Measurements from ENCODE around the gene PMVK. TPM values are rescaled to one million over a fixed set of nuclear protein-coding genes. Genes with fewer than 3 reads are reported as not detected.
"Not testable (repeated sequence)": the region's sequence is repeated elsewhere in the genome, so short reads cannot be mapped to it uniquely, and the experiment has no call there.

PMVK gene
- polyA plus RNA-seq (2012; ENCODE audit: low read depth, missing spikeins), result 58.1 TPM

DNA sequence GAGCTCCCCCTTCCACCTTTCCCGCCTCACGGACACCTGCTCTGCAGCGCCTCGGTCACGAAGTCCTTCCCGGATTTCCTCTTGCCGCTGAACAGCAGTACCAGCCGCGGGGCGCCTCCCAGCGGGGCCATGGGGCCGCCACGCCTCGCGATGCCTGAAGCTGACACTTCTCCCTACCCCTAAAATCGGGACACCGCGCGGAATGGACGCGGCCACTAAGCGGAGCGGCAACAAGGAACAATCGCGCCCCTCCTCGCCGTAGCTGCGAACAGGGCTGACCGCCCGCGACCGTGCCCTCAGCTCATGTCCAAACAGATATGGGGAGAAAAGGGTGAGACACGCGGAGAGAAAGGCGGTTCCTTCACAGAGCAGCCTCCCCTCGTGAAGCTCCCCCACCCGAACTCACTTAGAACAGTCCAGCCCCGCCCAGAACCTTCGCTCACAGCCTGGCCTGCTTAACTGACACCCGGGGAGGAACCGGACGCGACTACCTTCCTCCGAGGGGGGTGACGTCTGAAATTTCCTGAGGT, at the start of gene PMVK:
Gene PMVK (minus strand): TSS at position 165 of the 530 bp plus-strand sequence. CDS start 34 bp downstream, at position 131.
- FAIRE-seq (peak; percentile 90), DNase-seq (ENCODE audit: insufficient read length, low spot score) (peak; percentile 90)
- TF ChIP-seq POLR2AphosphoS5 (IDR thresholded peaks at IDR 0.05; ENCODE audit: low read depth, low read length) (peak; percentile 87), TAF1 (IDR thresholded peaks at IDR 0.05; ENCODE audit: low read depth, low read length) (peak; percentile 65), SPI1 (IDR thresholded peaks at IDR 0.05; ENCODE audit: low read depth, low read length) (0 out of 2 replicates have a peak, but pooled peaks have one; percentile 9), POU2F2 (IDR thresholded peaks at IDR 0.05; ENCODE audit: low read depth, low read length) (0 out of 2 replicates have a peak, but pooled peaks have one; percentile 25), POLR2A (IDR thresholded peaks at IDR 0.05; ENCODE audit: low read depth, low read length) (peak; percentile 87), PAX5 (IDR thresholded peaks at IDR 0.05; ENCODE audit: insufficient read depth, low read length, severe bottlenecking) (no peak)

DNA sequence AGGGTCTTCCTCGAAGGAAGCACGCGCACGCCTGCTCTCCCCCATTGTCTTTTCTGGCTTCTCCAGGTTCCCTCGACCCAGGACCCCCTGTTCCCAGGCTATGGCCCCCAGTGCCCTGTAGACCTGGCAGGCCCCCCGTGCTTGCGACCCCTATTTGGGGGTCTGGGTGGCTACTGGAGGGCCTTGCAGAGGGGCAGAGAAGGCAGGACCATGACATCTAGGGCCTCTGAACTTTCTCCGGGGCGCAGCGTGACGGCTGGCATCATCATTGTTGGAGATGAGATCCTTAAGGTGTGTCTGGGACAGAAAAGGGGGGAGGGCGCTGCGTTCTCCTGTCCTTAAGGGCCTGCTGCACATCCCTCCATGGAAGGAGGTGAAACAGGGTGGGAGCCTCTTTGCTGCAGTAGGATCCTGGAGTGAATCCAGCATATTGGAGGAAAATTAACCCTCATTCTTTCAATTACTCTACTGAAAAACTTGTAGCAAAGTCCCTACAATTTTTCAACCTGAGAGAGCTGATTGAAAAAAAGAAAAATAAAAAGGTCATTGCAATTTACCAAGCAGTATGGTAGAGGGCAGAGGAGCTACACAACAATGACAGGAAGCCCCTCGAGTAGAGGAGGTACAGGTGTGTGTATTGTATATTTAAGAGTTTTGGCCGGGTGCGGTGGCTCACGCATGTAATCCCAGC, 47.4 kb upstream of the PMVK start:
- no peak for DNase-seq (ENCODE audit: insufficient read length, low spot score)
- no peak for TF ChIP-seq POU2F2 (IDR thresholded peaks at IDR 0.05; ENCODE audit: low read depth, low read length)
- no peak for TF ChIP-seq SPI1 (IDR thresholded peaks at IDR 0.05; ENCODE audit: low read depth, low read length)
- no peak for TF ChIP-seq PAX5 (IDR thresholded peaks at IDR 0.05; ENCODE audit: insufficient read depth, low read length, severe bottlenecking)
- TF ChIP-seq TAF1 (IDR thresholded peaks at IDR 0.05; ENCODE audit: low read depth, low read length), result no peak
- TF ChIP-seq POLR2AphosphoS5 (IDR thresholded peaks at IDR 0.05; ENCODE audit: low read depth, low read length), result no peak
- no peak for TF ChIP-seq POLR2A (IDR thresholded peaks at IDR 0.05; ENCODE audit: low read depth, low read length)
- no peak for FAIRE-seq

DNA sequence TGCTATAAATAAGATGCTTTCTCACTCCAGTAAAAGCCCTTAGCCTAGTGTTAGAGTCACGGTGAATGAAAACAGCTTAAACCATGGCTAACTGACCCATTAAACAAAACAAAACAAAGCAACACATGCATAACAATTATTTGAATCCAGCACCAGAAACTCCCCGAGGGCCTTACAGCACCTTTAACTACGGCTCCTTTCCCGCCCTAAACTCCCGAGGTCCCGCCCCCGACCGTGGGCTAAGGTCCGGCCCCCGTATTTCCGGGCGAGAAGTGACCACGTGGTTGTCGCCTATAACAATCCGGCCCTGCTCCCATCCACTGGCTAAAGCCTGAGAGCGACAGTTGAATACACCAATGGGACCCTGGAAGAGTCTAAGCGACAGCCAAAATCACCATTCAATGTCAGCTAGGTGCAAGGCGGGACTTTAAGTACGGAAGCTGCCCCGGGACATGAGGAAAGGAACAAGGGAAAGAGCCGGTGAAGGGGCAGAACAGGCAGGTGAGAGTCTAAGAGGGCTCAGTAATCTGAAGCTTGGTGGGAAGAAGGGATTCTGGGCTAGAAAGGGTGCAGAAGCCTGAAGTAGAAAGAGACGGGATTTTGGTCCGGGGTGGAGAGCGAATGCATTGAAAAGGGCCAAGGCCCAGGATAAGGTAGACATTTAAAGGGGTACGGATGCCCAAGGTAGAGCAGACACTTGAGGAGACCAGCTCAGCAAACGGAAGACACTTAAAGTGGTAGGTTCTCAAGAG, 46.6 kb upstream of the PMVK start, which contains the start of gene FLAD1:
Gene FLAD1 (plus strand): TSS at position 448 of the 752 bp plus-strand sequence. CDS start 351 bp downstream, outside the sequence.
- peak; percentile 86 for FAIRE-seq
- TF ChIP-seq POU2F2 (IDR thresholded peaks at IDR 0.05; ENCODE audit: low read depth, low read length) (no peak), PAX5 (IDR thresholded peaks at IDR 0.05; ENCODE audit: insufficient read depth, low read length, severe bottlenecking) (no peak), SPI1 (IDR thresholded peaks at IDR 0.05; ENCODE audit: low read depth, low read length) (peak; percentile 27; the same call in 1 of the 2 replicates), POLR2AphosphoS5 (IDR thresholded peaks at IDR 0.05; ENCODE audit: low read depth, low read length) (peak; percentile 86), POLR2A (IDR thresholded peaks at IDR 0.05; ENCODE audit: low read depth, low read length) (peak; percentile 87), TAF1 (IDR thresholded peaks at IDR 0.05; ENCODE audit: low read depth, low read length) (peak; percentile 67; the same call in 1 of the 2 replicates)
- peak; percentile 94 for DNase-seq (ENCODE audit: insufficient read length, low spot score)

DNA sequence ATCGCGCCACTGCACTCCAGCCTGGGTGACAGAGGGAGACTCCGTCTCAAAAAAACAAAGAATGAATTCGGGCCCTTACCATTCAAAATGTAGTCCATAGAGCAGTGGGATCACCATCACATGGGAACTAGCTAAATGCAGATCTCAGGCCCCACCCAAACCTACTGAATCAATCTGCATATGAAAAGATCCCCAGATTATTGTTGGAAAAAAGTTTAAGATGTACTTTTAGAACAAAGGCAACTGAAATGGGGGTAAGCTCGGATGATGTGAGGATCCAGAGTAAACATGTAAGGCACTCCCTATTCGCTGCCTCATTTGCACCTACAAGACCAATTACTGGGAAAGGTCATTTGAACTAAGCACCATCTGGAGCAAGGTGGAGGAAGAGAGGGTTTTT, 45.8 kb upstream of the PMVK start:
- FAIRE-seq (no peak), DNase-seq (ENCODE audit: insufficient read length, low spot score) (no peak)
- TF ChIP-seq POLR2AphosphoS5 (IDR thresholded peaks at IDR 0.05; ENCODE audit: low read depth, low read length), result no peak
- no peak for TF ChIP-seq POLR2A (IDR thresholded peaks at IDR 0.05; ENCODE audit: low read depth, low read length)
- TF ChIP-seq TAF1 (IDR thresholded peaks at IDR 0.05; ENCODE audit: low read depth, low read length), result no peak
- TF ChIP-seq PAX5 (IDR thresholded peaks at IDR 0.05; ENCODE audit: insufficient read depth, low read length, severe bottlenecking), result no peak
- no peak for TF ChIP-seq POU2F2 (IDR thresholded peaks at IDR 0.05; ENCODE audit: low read depth, low read length)
- no peak for TF ChIP-seq SPI1 (IDR thresholded peaks at IDR 0.05; ENCODE audit: low read depth, low read length)

DNA sequence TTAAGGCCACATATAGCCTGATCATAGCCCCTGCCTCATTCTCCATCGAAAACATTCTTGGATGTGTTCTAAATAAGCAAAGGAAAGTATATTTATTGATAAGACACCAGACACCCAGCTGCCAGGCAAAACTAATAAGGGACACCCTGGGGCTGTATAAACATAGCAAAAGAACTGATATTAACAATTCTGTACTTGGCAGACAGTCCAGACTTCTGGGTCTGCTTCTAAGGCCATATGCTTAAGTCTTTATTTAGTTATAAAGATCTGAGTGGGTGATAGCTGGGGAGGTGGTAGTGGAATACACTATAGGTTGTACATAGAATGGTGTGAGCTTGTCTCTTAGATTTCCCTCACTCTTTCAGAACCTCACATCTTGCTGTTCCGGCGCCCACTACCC, 41.8 kb upstream of the PMVK start:
- FAIRE-seq (no peak), DNase-seq (ENCODE audit: insufficient read length, low spot score) (no peak)
- TF ChIP-seq POU2F2 (IDR thresholded peaks at IDR 0.05; ENCODE audit: low read depth, low read length), result no peak
- TF ChIP-seq TAF1 (IDR thresholded peaks at IDR 0.05; ENCODE audit: low read depth, low read length), result no peak
- TF ChIP-seq POLR2AphosphoS5 (IDR thresholded peaks at IDR 0.05; ENCODE audit: low read depth, low read length), result no peak
- TF ChIP-seq SPI1 (IDR thresholded peaks at IDR 0.05; ENCODE audit: low read depth, low read length), result no peak
- no peak for TF ChIP-seq POLR2A (IDR thresholded peaks at IDR 0.05; ENCODE audit: low read depth, low read length)
- no peak for TF ChIP-seq PAX5 (IDR thresholded peaks at IDR 0.05; ENCODE audit: insufficient read depth, low read length, severe bottlenecking)

DNA sequence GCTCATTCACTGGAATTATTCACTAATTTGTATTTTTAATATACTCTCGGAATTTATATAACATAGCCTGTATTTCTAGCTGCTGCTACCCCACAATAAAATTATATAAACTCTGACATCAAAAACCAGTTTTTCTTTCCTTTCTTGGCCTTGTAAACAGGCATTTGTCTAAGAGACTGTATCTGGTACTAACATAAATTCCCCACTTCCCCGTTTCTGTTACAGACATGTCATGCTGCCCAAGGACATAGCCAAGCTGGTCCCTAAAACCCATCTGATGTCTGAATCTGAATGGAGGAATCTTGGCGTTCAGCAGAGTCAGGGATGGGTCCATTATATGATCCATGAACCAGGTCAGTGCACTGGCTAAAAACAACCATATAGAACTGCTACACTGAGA, 41.2 kb upstream of the PMVK start:
- not testable (repeated sequence) for DNase-seq (ENCODE audit: insufficient read length, low spot score); FAIRE-seq
- TF ChIP-seq SPI1 (IDR thresholded peaks at IDR 0.05; ENCODE audit: low read depth, low read length), result peak; percentile 50

- TF ChIP-seq POU2F2 (IDR thresholded peaks at IDR 0.05; ENCODE audit: low read depth, low read length), result peak; percentile 30; the same call in 1 of the 2 replicates
- no peak for TF ChIP-seq POLR2AphosphoS5 (IDR thresholded peaks at IDR 0.05; ENCODE audit: low read depth, low read length)
- no peak for TF ChIP-seq PAX5 (IDR thresholded peaks at IDR 0.05; ENCODE audit: insufficient read depth, low read length, severe bottlenecking)
- TF ChIP-seq POLR2A (IDR thresholded peaks at IDR 0.05; ENCODE audit: low read depth, low read length), result 0 out of 2 replicates have a peak, but pooled peaks have one; percentile 31
- TF ChIP-seq SPI1 (IDR thresholded peaks at IDR 0.05; ENCODE audit: low read depth, low read length), result no peak
- TF ChIP-seq TAF1 (IDR thresholded peaks at IDR 0.05; ENCODE audit: low read depth, low read length), result no peak
- DNase-seq (ENCODE audit: insufficient read length, low spot score), result no peak
- FAIRE-seq, result peak; percentile 66
Measured at GRCh38 chr1:154975409-154976059, 39.0 kb upstream of the PMVK start.

DNA sequence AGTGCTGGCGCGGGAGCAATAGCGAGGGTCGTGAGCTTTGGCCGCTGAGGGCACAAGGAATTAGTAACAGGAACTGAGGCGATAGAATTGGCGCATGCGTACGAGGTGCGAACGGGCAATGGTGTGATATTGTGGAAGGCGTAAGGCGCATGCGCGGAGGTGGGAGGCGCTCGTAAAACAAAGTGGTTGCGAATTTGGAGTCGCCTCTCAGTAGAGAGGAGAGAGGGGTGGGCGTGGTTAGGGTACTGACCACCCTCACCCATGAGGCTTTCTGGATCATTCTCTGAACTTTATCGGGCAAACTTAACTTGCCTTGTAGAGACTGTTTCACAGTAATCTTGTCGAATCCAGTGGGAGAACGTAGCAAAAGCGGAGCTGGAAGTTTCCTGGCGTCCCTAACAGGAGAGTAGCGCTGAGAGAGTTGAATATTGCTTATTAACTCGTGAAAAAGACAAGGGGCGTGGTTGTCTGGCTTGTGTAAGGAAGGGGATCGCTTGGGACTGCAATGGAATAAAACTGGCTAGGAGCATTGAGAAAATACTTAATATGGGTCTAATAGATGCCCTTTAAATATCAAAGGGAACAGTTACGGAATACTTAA, 38.4 kb upstream of the PMVK start:
- TF ChIP-seq TAF1 (IDR thresholded peaks at IDR 0.05; ENCODE audit: low read depth, low read length) (peak; percentile 58; the same call in 1 of the 2 replicates), POU2F2 (IDR thresholded peaks at IDR 0.05; ENCODE audit: low read depth, low read length) (no peak), POLR2A (IDR thresholded peaks at IDR 0.05; ENCODE audit: low read depth, low read length) (peak; percentile 66), PAX5 (IDR thresholded peaks at IDR 0.05; ENCODE audit: insufficient read depth, low read length, severe bottlenecking) (no peak), POLR2AphosphoS5 (IDR thresholded peaks at IDR 0.05; ENCODE audit: low read depth, low read length) (peak; percentile 62), SPI1 (IDR thresholded peaks at IDR 0.05; ENCODE audit: low read depth, low read length) (peak; percentile 64)
- FAIRE-seq (peak; percentile 97), DNase-seq (ENCODE audit: insufficient read length, low spot score) (peak; percentile 68)

Measured in GM12891 (cell line).